ENCODE data around the gene DRC1. TPM values are rescaled to one million over a fixed set of nuclear protein-coding genes. Genes with fewer than 3 reads are reported as not detected.

DRC1 gene
- total RNA-seq, 1 donor from 2014 or later, result not detected

DNA sequence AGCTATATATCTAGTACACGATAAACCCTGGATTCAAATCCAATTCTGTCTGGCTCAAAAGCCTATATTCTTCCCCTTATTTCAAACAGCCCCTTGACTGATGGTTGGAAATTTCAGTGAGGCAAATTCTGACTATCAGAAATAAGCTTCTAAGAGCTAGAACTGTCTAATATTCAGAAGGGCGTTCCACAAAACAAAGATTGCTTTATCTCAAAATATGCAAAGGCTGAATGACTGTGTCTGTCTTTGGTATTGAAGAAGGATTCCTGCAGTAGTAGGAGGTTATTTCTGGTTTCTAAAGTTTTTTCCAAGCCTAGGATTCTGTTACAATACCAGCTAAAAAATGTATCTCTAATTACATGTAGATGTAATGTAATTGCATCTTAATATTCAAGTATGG is 31.1 kb downstream of the DRC1 start:
- no peaks in the 10 kb centered on the region for H3K4me1 Mint-ChIP-seq (ENCODE audit: low read depth)
- no peak for DNase-seq (ENCODE audit: low spot score)
- peaks cover 4% of the 10 kb centered on the region for H3K27me3 Mint-ChIP-seq (ENCODE audit: insufficient read depth)
- no peak overlapping the region for H3K27ac Mint-ChIP-seq
- H3K9me3 Mint-ChIP-seq, result no peaks in the 10 kb centered on the region
- intact Hi-C loops (cut with micrococcal nuclease), result no loop called here
- no peak overlapping the region for H3K4me3 Mint-ChIP-seq
- H3K36me3 Mint-ChIP-seq (ENCODE audit: low read depth), result no peaks in the 10 kb centered on the region

DNA sequence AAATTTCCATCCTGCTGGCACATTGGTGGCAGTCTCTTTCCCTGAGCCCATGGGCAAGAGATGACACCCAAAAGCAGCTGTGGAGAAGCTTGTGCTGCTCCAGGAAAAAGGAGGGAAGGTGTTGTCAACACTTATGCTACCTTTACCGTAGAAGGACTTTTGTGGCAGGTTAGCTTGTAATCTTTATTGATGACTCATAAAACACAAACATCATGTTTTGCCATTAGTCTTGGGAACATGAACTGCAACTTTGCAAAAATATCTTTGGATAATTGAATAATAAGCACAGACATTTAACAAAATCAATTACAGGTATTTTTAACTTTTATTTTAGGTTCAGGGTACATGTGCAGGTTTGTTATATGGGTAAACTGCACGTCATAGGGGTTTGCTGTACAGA is 33.4 kb downstream of the DRC1 start:
- no peak for DNase-seq (ENCODE audit: low spot score)
- Mint-ChIP-seq H3K36me3 (ENCODE audit: low read depth) (no peaks in the 10 kb centered on the region), H3K4me3 (no peak overlapping the region), H3K9me3 (no peaks in the 10 kb centered on the region), H3K4me1 (ENCODE audit: low read depth) (no peaks in the 10 kb centered on the region), H3K27ac (no peak overlapping the region), H3K27me3 (ENCODE audit: insufficient read depth) (peaks cover 4% of the 10 kb centered on the region)
- intact Hi-C loops (cut with micrococcal nuclease), result no loop called here

DNA sequence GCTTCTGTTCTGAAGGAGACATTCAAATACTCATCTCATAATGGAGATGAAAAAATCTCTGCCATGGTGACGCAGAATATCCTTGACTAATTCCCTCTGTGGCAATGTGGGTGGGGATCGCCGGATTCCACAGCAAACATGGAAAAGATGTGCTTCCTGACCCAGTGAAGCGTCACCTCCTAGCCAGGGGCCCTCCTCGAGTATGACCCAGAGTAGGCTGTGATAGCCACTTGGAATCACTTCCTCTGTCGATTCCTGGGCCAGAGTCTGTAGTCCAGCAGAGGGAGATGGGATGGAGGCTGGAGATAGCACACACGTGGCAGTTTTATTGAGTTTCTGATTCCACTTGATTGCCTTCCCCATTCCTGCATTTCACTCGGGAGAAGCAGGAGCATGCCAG is 36.8 kb downstream of the DRC1 start:
- Mint-ChIP-seq H3K36me3 (ENCODE audit: low read depth) (no peaks in the 10 kb centered on the region), H3K27ac (no peak overlapping the region), H3K27me3 (ENCODE audit: insufficient read depth) (peaks cover 3% of the 10 kb centered on the region), H3K4me3 (no peak overlapping the region), H3K9me3 (no peaks in the 10 kb centered on the region), H3K4me1 (ENCODE audit: low read depth) (no peaks in the 10 kb centered on the region)
- intact Hi-C loops (cut with micrococcal nuclease), result no loop called here
- no peak for DNase-seq (ENCODE audit: low spot score)

DNA sequence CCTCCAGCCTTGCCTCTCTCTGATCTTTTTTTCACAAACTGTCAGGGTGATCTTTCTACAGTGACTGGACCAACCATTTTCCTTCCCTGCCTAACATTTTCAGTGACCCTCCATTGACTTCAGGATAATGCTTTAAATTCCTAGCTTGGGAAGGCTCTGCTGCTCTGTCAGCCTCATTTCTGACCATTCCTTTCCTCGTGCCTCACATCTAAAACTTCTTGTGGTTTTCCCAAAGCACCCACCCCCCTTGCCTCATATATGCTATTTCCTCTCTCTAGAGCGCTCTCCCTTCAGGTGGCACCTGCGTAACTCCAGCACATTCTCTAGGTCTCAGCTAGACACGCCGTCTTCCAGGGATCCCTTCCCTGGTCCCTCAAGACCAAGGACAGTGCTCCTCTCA is 37.2 kb downstream of the DRC1 start:
- intact Hi-C loops (cut with micrococcal nuclease), result no loop called here
- no peak for DNase-seq (ENCODE audit: low spot score)
- Mint-ChIP-seq H3K27ac (no peak overlapping the region), H3K36me3 (ENCODE audit: low read depth) (no peaks in the 10 kb centered on the region), H3K9me3 (no peaks in the 10 kb centered on the region), H3K27me3 (ENCODE audit: insufficient read depth) (no peaks in the 10 kb centered on the region), H3K4me1 (ENCODE audit: low read depth) (no peaks in the 10 kb centered on the region), H3K4me3 (no peak overlapping the region)

DNA sequence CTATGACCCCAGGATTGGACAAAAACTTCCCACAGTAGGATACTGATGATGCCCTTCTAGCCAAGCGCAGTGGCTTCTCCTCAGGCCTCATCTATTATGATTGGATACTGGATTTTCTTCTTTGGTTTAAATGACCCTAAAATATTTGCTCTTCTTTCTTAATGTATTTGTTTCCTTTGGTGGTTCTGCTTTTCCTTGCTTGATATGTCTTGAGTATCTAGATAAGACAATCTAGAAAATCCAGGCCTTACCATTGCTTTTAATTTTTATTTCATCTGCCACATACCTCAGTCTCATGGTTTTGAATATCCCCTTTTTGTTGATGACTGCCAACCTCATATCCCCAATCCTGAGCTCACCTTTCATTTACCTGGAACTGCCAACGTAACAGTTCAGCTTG is 40.6 kb downstream of the DRC1 start:
- intact Hi-C loops (cut with micrococcal nuclease), result no loop called here
- H3K4me3 Mint-ChIP-seq, result no peak overlapping the region
- no peaks in the 10 kb centered on the region for H3K36me3 Mint-ChIP-seq (ENCODE audit: low read depth)

DNA sequence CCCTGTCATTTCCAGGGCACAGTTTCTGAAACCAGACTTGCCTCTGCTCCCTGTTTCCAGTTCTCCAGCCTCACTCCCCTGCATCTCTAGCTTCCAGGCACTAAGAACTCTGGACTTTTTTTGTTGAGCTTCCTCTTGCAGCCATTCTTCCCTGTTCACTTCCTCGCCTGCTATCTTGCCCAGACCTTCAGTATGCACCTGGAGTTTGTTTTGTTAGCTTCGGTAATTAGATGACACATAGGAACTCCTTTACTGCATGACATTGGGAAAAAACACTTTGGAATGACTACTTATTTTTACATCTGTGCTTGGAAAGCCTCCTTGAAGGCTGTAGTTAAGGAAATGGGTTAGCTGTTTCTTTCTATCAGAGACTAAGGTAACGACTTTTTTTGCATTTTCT is 41.0 kb downstream of the DRC1 start:
- Mint-ChIP-seq H3K4me3 (no peak overlapping the region), H3K27ac (no peak overlapping the region), H3K27me3 (ENCODE audit: insufficient read depth) (no peaks in the 10 kb centered on the region), H3K36me3 (ENCODE audit: low read depth) (no peaks in the 10 kb centered on the region), H3K4me1 (ENCODE audit: low read depth) (no peaks in the 10 kb centered on the region), H3K9me3 (no peaks in the 10 kb centered on the region)
- intact Hi-C loops (cut with micrococcal nuclease), result no loop called here
- DNase-seq (ENCODE audit: low spot score), result no peak

More for the DNA sequence above, 40.6 kb downstream of the DRC1 start:
- H3K9me3 Mint-ChIP-seq, result no peaks in the 10 kb centered on the region
- no peak for DNase-seq (ENCODE audit: low spot score)
- H3K27ac Mint-ChIP-seq, result no peak overlapping the region
- no peaks in the 10 kb centered on the region for H3K27me3 Mint-ChIP-seq (ENCODE audit: insufficient read depth)
- no peaks in the 10 kb centered on the region for H3K4me1 Mint-ChIP-seq (ENCODE audit: low read depth)

DNA sequence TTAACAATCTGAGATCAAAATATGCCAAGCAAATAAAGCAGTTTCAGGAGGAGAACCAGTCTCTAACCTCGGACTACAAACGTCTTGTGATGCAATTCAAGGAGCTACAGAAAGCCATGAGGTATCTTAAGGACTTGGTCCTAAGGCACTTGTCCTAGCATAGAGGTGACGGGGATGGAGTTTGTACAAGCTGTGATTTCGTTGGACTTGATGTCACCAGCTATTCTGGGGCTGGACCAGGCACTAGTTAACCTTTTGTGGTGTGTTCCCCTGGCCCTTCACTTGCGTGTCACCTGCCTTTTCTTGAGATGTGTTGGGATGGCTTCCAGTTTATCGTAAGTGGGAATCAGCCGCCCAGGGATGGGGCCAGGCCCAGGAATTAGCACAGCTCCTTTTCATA is 42.5 kb downstream of the DRC1 start:
- Mint-ChIP-seq H3K4me1 (ENCODE audit: low read depth) (no peaks in the 10 kb centered on the region), H3K27me3 (ENCODE audit: insufficient read depth) (no peaks in the 10 kb centered on the region), H3K36me3 (ENCODE audit: low read depth) (no peaks in the 10 kb centered on the region), H3K4me3 (no peak overlapping the region), H3K27ac (no peak overlapping the region), H3K9me3 (no peaks in the 10 kb centered on the region)
- intact Hi-C loops (cut with micrococcal nuclease), result no loop called here
- no peak for DNase-seq (ENCODE audit: low spot score)

DNA sequence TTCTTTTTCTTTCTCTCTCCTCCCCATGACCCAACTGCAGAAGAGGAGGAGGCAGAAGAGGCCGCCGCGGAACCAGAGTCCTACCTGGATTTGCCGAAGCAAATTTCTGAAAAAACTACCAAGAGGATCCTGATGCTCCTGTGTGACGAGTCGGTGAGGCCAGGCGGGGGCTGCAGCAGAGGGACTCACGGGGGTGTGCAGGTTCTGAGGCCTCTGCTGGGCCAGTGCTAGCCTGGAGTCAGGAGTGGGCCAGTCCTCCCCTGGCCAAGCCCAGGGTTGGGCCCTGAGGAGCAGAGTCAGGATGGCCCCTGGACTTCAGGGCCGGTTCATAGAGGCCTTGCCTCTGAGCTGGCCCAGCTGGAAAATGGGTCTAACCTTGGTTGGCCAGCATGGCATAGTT is 46.9 kb downstream of the DRC1 start:
- DNase-seq (ENCODE audit: low spot score), result no peak
- no peaks in the 10 kb centered on the region for H3K36me3 Mint-ChIP-seq (ENCODE audit: low read depth)

DNA sequence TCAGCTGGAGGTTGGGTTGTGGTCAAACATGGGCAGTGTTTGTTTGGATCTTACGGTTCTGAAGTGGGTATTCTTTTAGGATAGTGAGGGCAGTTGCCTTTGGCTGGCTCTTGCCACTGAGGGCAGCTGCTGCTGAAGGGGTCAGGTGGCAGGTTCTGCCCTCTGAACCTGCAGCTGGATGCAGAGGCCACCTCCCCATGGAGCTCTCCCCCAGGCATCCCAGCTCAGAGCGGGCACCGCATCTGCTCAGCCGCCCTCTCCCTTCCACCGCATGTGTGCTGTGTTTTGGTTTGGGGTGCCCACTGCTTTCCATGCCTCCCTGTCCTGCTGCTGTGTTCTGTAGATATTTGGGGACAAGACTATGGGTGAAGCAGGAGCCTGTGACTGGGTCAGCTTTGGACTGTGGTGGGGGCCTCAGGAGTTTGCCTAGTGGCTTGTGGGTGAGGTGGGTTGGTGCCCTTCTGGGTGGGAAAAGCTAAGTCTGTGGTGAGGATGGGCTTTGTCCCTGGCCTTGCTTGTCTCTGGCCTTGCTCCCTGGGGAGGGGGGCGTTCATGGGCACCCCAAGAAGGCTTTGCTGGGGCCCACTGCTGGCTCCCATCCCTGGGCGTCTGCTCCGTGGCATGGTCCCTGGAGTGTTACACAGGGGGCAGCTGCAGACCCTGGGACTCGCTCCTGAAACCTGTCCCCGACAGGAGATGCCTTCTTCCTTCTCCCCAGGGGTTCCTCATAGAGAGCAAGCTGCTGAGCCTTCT is 47.7 kb downstream of the DRC1 start:
- no peaks in the 10 kb centered on the region for H3K9me3 Mint-ChIP-seq
- no peaks in the 10 kb centered on the region for H3K4me1 Mint-ChIP-seq (ENCODE audit: low read depth)
- H3K27me3 Mint-ChIP-seq (ENCODE audit: insufficient read depth), result peaks cover 9% of the 10 kb centered on the region

More for the DNA sequence above, 46.9 kb downstream of the DRC1 start:
- intact Hi-C loops (cut with micrococcal nuclease), result no loop called here
- H3K27ac Mint-ChIP-seq, result no peak overlapping the region
- no peaks in the 10 kb centered on the region for H3K4me1 Mint-ChIP-seq (ENCODE audit: low read depth)
- H3K9me3 Mint-ChIP-seq, result no peaks in the 10 kb centered on the region
- H3K27me3 Mint-ChIP-seq (ENCODE audit: insufficient read depth), result peaks cover 9% of the 10 kb centered on the region
- H3K4me3 Mint-ChIP-seq, result no peak overlapping the region

DNA sequence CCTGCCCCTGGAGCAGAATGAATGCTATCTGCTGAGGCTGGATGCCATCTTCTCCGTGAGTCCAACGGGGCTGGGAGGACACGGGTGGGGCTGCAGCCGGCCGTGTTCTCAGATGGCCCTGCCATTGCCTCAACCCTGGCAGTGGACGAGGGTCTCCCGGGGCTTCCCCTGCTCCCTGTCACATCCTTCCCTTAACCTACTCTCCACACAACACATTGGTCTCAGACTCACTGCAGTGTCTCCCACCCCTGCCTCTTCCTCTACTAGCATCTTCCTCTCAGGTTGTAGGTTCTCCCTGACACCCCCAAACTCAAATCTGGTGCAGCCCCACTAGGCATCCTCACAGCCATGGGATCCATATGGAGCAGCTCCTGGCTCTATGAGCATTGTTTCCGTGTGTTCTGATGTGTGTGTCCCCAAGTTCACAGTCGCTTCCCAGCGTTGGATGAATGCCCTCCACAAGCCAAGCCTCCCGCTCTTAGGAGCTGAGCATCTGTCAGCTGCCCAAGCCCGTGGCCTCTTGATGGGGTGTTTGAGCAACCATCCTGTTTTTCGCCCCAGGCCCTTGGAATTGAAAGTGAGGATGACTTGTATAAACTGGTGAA is 48.4 kb downstream of the DRC1 start:
- Mint-ChIP-seq H3K27me3 (ENCODE audit: insufficient read depth) (peaks cover 9% of the 10 kb centered on the region), H3K9me3 (no peaks in the 10 kb centered on the region), H3K27ac (no peak overlapping the region), H3K4me1 (ENCODE audit: low read depth) (no peaks in the 10 kb centered on the region), H3K36me3 (ENCODE audit: low read depth) (no peaks in the 10 kb centered on the region), H3K4me3 (no peak overlapping the region)
- DNase-seq (ENCODE audit: low spot score), result no peak
- intact Hi-C loops (cut with micrococcal nuclease), result no loop called here

More for the DNA sequence above, 47.7 kb downstream of the DRC1 start:
- Mint-ChIP-seq H3K4me3 (no peak overlapping the region), H3K27ac (no peak overlapping the region), H3K36me3 (ENCODE audit: low read depth) (no peaks in the 10 kb centered on the region)
- intact Hi-C loops (cut with micrococcal nuclease), result no loop called here
- no peak for DNase-seq (ENCODE audit: low spot score)

DNA sequence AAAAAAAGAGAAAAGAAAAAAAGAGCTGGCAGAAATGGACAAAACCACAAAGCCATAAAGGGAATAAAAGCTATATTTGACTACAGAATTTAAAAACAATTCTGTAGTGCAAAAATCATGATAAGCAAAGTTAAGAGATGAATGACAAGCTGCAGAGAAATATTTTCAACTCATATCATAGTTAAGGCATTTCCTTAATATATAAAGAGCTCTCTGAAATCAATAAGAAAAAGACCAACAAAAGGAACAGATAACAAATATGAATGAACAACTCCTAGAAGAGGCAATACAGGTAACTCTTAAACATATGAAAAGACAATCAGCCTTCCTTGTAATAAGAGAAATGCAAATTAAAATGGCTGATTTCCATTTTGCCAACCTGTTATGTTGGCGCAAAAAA is 50.0 kb downstream of the DRC1 start:
- Mint-ChIP-seq H3K27me3 (ENCODE audit: insufficient read depth) (peaks cover 9% of the 10 kb centered on the region), H3K36me3 (ENCODE audit: low read depth) (no peaks in the 10 kb centered on the region), H3K4me3 (no peak overlapping the region), H3K27ac (no peak overlapping the region), H3K4me1 (ENCODE audit: low read depth) (no peaks in the 10 kb centered on the region), H3K9me3 (no peaks in the 10 kb centered on the region)
- no peak for DNase-seq (ENCODE audit: low spot score)
- intact Hi-C loops (cut with micrococcal nuclease), result no loop called here

DNA sequence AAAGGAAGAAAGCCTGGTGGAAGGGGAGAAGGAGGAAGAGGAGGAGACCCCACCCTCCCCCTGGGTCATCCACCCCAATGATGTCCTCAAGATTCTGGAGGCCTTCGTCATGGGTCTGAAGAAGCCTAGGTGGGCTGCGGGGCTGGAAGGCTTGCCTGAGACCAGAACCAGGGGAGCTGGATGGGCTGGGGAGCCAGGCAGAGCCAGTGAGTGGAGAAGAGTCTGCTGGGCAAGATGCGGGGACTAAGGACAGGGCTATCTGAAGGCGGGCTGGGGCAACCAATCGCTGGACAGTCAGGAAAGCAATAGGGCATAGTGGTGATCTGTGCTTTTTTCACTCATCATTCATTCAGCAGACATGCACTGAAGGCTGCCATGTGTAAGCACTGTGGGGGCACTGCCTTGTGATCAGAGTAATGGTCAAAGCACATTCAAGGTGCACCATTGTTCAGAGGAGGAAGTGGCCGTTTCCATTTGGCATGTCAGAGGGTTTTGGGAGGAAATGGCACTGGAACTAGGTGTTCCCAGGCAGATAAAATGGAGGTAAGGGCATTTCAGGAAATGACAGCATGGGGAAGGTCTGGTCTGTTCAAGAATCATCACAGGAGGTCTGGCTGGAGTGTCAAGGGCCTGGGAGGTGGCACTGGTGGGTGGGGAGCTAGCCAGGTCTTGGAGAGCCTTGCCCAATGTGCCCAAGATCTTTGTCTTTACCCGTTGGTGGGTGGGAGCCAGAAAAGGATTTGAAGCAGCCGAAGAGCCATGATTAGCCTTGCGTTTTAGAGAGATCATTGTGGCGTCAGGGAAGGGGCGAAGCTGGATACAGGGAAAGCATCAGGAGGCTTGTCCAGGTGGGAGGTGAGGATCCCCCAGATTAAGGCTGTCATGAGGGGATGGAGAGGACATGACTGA is 52.0 kb downstream of the DRC1 start:
- H3K4me3 Mint-ChIP-seq, result no peak overlapping the region
- H3K27me3 Mint-ChIP-seq (ENCODE audit: insufficient read depth), result peaks cover 9% of the 10 kb centered on the region
- DNase-seq (ENCODE audit: low spot score), result no peak

DNA sequence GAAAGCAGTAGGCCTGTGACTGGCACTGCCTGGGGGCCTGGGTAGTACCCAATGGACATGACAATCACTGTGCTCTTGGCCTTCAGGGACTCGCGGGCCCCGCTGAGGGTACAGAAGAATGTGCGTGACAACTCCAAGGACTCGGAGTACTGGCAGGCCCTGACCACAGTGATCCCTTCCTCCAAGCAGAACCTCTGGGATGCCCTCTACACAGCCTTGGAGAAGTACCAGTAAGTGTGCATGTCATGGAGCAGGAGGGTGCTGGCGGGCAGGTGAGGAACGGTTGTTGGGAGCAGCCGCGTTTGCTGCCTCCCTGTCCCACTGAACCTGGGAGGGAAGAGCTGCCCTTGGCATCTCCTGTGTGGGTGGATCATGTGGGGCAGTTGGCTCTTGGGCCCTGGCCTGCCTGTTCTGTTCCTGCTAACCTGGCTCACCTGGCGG is 52.9 kb downstream of the DRC1 start:
- Mint-ChIP-seq H3K9me3 (no peaks in the 10 kb centered on the region), H3K36me3 (ENCODE audit: low read depth) (no peaks in the 10 kb centered on the region), H3K4me1 (ENCODE audit: low read depth) (no peaks in the 10 kb centered on the region), H3K27me3 (ENCODE audit: insufficient read depth) (peaks cover 9% of the 10 kb centered on the region), H3K27ac (no peak overlapping the region), H3K4me3 (no peak overlapping the region)
- intact Hi-C loops (cut with micrococcal nuclease), result no loop called here
- DNase-seq (ENCODE audit: low spot score), result no peak

More for the DNA sequence above, 52.0 kb downstream of the DRC1 start:
- intact Hi-C loops (cut with micrococcal nuclease), result no loop called here
- Mint-ChIP-seq H3K36me3 (ENCODE audit: low read depth) (no peaks in the 10 kb centered on the region), H3K4me1 (ENCODE audit: low read depth) (no peaks in the 10 kb centered on the region), H3K9me3 (no peaks in the 10 kb centered on the region), H3K27ac (no peak overlapping the region)
